HG02759 (cell line): ENCODE measurements around the gene C1QTNF3.

Source experiments
- ATAC-seq: cut with Tn5 transposase; IDR thresholded peaks from one replicate; pipeline ENCODE4 v1.9.1; 2021; ENCODE audit warnings: mild to moderate bottlenecking, moderate library complexity; ENCODE audit not compliant: unreplicated experiment

The C1QTNF3 gene

GRCh38 chr5:34002629-34003328 is 40.2 kb downstream of the C1QTNF3 start:
- ATAC-seq, result no peak

GRCh38 chr5:34001241-34001841 is 41.7 kb downstream of the C1QTNF3 start:
- no peak for ATAC-seq

- ATAC-seq, result no peak
Observed at GRCh38 chr5:33999978-34000377, 43.0 kb downstream of the C1QTNF3 start.

- peak; percentile 77 for ATAC-seq
Observed at GRCh38 chr5:33997331-33997983, 45.6 kb downstream of the C1QTNF3 start.

- ATAC-seq, result no peak
Observed at GRCh38 chr5:33995865-33996264, 47.1 kb downstream of the C1QTNF3 start.

GRCh38 chr5:33994845-33995244 is 48.2 kb downstream of the C1QTNF3 start:
- ATAC-seq, result no peak

- ATAC-seq, result no peak
Observed at GRCh38 chr5:33992864-33993263, 50.1 kb downstream of the C1QTNF3 start.

- no peak for ATAC-seq
Observed at GRCh38 chr5:33985447-33985846, 57.6 kb downstream of the C1QTNF3 start.

- no peak for ATAC-seq
Observed at GRCh38 chr5:33984671-33985124, 58.3 kb downstream of the C1QTNF3 start, which contains the start of gene SLC45A2. SLC45A2 (minus strand) TSS chr5:33984693; CDS start chr5:33984583, 110 bp downstream.

GRCh38 chr5:33984178-33984577 is 58.8 kb downstream of the C1QTNF3 start:
- ATAC-seq, result no peak

- ATAC-seq, result no peak
Observed at GRCh38 chr5:33981408-33982162, 61.4 kb downstream of the C1QTNF3 start.

- ATAC-seq, result no peak
Observed at GRCh38 chr5:33980030-33980429, 63.0 kb downstream of the C1QTNF3 start.

- ATAC-seq, result no peak
Observed at GRCh38 chr5:33978306-33978705, 64.7 kb downstream of the C1QTNF3 start.

GRCh38 chr5:33976307-33976706 is 66.7 kb downstream of the C1QTNF3 start:
- ATAC-seq, result no peak

GRCh38 chr5:33975852-33976251 is 67.2 kb downstream of the C1QTNF3 start:
- no peak for ATAC-seq

GRCh38 chr5:33973271-33973670 is 69.7 kb downstream of the C1QTNF3 start:
- ATAC-seq, result no peak

GRCh38 chr5:33969572-33970452 is 73.2 kb downstream of the C1QTNF3 start:
- ATAC-seq, result peak; percentile 86

- ATAC-seq, result no peak
Observed at GRCh38 chr5:33968211-33969005, 74.6 kb downstream of the C1QTNF3 start.
